ENCODE results near the gene MTRFR.
"Not testable (repeated sequence)": the region's sequence is repeated elsewhere in the genome, so short reads cannot be mapped to it uniquely, and the experiment has no call there.

The MTRFR gene

DNA sequence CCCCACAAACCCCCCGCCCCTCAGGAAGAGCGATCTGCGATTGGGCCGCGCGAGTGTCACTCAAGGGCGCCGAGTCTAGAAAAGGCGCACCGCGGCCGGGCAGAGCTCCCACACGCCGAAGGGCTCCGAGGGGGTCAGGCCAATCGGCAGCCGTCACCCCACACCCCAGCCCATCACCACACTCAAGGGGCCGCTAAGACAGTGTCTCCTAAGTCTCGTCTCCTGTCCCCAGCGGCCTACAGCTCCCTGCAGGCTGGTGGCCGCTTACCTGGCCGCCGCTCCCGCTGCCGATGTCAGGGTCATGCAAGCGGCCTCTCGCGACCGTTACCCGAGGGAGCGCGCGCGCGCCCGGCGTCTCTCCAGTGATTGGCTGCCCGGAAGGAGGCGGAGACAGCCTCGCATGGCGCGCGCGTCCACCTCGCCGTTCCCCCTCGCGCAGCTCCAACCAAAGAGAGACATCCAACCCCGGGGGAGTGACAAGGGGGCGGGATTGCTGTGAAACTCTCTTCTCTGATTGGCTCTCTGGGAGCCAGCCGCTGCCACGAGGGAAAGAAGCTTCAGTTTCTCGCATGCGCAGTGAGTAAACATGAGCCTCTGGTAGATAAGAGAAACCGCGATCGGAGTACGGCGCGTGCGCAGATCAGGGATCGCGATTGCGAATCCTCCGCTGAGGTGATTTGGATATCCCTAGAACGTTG, at the start of gene MTRFR, which contains the start of gene MPHOSPH9:
Gene MTRFR, plus strand, starts transcription at position 630 of the 698 bp plus-strand sequence. CDS start 20,239 bp downstream, outside the sequence.
Gene MPHOSPH9, minus strand, starts transcription at position 335 of the 698 bp plus-strand sequence. CDS start 2,777 bp downstream, outside the sequence.
- peak; percentile 99 to 100 (median 100) for DNase-seq

DNA sequence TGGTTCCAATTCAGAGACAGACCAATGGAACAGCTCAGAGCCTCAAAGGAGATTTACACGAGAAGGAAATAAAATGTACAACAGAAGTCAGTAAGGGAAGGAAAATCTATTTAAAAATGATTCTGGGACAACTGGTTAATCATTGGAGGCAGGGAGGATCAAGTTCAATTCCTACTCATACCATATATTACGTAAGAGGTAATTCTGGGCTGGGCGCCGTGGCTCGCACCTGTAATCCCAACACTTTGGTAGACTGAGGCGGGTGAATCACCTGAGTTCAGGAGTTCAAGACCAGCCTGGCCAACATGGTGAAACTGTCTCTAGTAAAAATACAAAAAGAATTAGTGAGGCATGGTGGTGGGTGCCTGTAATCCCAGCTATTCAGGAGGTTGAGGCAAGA, 45.6 kb upstream of the MTRFR start:
- DNase-seq = no peak

DNA sequence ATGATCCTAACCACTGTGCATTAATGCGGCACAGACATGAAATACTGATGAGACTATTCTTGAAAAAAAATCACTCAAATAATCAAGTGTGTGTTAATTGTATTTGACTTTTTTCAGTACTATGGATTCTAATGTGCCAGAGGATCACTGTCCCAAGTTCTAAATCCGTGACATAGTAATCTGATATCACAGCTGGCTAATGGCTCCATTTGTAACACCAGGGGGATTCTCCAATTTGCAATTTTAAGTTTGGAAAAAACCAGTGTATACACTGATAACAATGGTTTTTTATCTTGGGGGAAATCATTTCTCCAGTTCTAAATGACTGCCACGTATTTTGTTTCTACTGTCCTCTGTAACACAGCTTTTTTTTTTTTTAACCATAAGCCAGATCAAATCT, 33.3 kb upstream of the MTRFR start:
- no peak for DNase-seq

DNA sequence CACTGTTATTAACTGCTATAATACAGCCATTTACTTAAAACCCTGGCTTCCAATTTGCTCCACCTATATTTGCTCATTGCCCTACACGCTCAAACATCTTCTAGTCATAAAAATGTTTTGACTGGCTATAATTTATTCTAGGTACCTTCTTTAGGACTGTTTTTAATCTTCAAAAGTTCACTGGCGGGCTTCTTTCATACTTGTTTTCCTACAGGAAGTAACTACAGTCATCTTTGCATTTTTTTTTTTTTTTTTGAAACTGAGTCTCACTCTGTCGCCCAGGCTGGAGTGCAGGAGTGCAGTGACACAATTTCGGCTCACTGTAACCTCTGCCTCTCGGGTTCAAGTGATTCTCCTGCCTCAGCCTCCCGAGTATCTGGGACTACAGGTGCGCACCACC, 32.8 kb upstream of the MTRFR start:
- no peak for DNase-seq

DNA sequence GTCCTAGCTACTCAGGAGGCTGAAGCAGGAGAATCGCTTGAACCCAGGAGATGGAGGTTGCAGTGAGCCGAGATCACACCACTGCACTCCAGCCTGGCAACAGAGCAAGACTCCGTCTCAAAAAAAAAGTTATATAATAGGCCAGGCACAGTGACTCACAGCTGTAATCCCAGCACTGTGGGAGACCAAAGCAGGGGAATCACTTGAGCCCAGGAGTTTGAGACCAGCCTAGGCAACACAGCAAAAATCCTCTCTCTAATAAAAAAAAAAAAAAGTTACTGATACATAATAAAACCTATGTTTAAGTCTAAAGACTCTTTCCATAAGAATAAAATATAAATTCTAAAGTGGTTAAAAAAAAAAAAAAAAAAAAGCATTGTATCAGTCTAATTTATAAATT, 26.4 kb upstream of the MTRFR start:
- not testable (repeated sequence) for DNase-seq

DNA sequence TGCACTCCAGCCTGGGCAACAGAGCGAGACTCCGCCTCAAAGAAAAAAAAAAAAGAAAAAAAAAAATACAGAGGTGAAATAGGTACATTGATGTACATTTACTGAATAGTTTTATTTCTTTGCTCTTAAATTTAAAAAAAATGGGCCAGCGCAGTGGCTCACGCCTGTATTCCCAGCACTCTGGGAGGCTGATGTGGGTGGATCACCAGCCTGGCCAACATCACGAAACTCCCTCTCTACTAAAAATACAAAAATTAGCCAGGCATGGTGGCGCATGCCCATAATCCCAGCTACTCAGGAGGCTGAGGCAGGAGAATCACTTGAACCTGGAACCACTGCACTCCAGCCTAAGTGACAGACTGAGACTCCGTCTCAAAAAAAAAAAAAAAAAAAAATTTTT, 25.4 kb upstream of the MTRFR start:
- DNase-seq = not testable (repeated sequence)

DNA sequence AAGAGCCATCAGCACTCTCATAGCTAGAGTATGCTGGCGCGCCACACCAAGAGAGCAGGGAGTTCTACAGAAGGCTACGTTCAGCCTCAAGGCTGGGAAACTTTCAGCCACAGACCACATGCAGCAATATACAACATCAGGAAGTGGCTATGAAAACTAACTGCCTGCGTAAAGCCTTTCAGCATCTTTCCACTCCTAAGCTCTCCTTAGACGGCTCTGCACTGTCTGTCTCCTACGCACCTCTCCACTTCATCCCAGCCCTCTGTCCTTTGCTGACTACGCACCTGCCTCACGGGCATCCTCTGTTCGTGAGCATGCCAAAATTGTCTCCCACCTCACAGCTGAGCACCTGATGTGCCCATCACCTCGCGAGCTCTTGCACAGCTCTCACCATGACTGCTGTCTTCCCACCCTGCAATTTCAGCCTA, 10.0 kb upstream of the MTRFR start:
- no peak for DNase-seq

DNA sequence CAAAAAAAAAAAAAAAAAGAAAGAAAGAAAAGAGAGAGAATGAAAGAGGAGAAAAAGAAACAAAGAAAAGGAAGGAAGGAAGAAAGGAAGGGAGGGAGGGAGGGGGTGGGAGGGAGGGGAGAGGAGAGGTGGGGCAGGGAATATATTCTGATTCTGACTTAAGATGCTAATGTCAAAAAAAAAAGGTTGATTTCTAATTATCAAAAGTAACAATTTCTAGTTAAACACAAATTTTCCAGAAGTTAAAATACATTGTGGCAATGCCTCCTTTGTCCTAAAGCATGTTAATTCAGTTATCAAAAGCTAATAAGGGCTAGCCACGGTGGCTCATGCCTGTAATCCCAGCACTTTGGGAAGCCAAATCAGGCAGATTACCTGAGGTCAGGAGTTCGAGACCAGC, 7.8 kb upstream of the MTRFR start:
- no peak for DNase-seq

DNA sequence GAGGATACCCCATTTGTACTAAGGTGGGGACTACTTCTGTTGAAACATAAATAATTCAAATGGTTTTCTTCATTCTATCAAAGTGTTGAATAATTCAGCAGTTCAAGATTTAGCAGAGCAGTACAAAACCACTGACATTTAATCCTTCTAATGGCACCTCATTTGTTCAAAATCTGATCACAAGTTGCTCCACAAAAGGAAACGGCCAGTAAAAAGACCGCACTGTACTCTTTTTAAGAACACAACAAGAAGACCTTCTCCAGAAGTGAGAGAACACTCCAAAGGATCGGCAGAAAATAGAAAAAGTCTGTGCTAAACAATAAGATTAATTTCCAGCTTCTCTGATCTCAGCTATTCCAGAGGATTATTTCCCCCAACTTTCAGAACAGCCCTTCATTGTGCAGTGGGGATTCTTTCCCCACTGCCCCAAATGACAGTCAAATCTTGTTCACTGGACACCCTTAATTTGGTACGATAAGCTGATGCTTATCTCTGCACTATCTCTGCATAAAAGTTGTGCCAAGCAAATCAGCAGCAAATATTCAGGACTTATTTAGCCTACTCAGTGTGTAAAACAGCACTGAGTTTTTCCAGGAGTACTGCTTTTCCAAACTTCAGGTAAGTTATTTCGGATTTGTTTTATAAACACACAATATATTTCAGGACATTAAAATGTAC, 5.5 kb upstream of the MTRFR start:
- no peak for DNase-seq

DNA sequence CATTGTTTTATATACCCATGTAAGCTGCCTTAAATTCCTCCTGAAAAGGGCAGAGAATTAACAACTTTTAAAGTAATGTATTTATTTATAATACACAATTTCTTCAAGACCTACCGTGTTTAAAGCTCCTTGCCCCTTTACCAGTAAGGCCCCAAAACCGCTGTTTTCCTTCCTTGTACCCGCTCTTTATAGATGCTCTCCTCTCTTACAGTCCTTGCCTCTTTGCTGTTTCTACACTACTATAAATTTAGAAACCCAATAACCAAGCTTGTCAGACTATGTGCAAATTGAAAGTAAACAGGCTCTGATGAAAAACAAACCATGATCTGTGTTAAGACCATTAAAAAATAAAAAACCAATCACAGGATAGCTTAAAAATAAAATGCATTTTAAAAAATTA, 4.2 kb upstream of the MTRFR start:
- DNase-seq = no peak

DNA sequence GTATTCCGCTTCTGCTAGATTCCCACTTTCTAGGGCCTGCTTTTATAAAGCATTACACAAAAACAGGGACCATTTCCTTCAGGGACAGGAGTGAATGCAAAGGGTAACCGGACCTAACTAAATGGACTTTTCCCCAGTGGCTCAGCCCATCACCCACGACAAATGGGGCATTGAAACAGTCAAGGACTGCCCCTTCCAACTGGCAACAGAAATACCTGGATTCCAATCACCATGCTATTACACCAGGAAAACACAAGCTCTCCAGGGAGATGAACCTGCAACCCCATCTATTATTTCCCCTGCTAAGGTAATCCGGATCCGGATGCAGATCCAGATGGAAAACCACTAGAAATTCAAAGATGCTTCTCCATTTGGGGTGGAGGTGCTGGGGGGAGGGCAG, 1.3 kb upstream of the MTRFR start:
- DNase-seq = no peak

DNA sequence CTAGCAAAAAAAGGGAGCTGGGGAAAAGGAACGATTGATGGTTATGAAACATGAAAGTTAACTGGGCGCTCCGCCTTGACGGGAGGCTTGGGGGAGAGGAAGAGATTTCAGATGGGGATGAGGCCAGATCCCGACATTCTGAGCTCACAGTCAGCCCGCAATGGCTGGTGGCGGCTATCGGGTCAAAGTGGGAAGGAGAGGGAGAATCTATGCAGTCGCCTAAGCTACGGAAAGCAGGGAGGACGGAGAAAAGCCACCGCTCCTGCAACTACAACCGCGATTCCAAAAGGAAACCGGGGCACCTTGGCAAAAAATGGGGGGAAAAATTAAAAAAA, 797 bp upstream of the MTRFR start:
- no peak for DNase-seq

DNA sequence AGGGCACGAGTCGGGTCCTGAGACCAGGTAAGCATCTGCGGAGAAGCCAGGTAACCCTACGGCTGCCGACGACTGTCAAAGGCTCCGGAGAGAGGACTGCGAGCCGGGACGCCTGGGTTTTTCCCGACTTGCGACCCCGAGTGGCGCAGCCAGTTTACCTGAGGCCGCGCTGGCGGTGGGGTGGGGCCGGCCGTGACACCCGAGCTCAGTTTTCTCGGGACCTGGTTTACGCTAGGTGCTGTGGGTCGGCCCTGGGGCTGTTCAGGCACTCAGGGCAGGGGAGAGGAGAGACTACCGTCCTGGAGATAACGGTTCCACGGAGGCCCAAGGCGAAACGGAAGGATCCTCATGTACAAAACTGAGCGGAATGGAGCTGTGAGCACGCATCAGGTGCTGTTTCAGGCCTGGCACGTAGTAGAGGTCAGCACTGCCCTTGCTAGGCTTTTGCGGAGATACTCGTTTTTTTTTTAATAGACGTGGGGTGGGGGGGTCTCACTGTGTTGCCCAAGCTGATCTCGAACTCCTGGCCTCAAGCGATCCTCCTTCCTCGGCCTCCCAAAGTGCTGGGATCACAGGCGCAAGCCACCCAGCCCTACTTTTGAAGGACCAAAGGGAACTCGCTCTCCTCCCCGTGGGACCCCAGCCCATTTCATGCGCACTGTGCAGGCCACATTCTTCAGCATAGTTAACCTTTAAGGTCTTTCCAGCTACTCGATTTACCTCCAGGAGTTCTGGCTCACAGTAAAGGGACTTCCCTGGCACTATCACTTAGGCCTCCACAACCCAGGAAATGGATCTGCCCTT, 471 bp downstream of the MTRFR start:
- peak; percentile 21 to 28 (median 22) for DNase-seq

DNA sequence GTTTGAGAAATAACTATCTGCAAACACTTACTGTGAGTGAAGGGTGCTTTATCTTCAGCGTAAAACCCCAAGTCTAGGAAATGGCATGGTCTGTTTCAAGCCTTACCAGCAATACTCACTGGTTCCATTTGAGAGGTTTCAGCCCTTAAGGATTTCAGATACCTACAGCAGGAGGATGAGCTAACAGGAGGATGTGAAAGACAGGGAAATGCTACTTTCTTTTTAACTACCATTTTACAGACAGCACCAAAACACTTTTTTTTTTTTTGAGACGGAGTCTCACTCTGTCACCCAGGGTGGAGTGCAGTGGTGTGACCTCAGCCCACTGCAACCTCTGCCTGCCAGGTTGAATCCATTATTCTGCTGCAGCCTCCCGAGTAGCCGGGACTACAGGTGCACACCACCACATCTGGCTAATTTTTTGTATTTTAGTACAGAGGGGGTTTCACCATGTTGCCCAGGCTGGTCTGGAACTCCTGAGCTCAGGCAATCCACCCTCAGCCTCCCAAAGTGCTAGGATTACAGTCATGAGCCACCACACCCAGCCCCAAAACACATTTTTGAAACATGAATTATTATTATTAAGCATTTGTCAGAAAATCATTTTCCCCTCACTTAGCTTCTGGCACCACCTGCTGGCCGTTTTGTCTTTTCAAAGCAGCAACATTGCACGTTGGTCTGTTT, 4.6 kb downstream of the MTRFR start:
- peak; percentile 76 to 84 (median 83) for DNase-seq

DNA sequence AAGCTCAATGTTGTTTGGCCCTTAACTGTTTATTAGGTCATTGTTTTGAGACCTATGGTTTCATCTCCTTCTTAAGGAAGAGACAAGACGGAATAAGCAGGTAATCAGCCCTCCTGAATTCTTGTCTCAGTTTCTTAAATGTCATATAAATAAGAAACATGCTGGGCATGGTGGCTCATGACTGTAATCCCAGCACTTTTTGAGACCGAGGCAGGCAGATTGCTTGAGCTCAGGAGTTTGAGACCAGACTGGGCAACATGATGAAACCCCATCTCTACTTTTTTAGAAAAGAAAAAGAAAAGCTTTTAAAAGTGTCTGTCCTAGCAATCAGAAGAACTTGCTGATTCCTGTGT, 5.1 kb downstream of the MTRFR start:
- DNase-seq = no peak

DNA sequence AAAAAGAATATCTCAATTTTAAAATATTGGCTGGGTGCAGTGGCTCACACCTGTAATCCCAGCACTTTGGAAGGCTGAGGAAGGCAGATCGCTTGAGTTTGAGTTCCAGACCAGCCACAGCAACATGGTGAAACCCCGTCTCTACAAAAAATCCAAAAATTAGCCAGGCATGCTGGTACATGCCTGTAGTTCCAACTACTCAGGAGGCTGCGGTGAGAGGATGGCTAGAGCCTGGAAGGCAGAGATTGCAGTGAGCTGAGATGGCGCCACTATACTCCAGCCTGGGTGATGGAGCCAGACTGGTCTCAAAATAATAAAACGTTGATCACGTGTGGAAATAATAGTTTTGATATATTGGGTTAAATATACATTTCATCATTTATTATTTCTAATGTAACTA, 5.7 kb downstream of the MTRFR start:
- DNase-seq = no peak

DNA sequence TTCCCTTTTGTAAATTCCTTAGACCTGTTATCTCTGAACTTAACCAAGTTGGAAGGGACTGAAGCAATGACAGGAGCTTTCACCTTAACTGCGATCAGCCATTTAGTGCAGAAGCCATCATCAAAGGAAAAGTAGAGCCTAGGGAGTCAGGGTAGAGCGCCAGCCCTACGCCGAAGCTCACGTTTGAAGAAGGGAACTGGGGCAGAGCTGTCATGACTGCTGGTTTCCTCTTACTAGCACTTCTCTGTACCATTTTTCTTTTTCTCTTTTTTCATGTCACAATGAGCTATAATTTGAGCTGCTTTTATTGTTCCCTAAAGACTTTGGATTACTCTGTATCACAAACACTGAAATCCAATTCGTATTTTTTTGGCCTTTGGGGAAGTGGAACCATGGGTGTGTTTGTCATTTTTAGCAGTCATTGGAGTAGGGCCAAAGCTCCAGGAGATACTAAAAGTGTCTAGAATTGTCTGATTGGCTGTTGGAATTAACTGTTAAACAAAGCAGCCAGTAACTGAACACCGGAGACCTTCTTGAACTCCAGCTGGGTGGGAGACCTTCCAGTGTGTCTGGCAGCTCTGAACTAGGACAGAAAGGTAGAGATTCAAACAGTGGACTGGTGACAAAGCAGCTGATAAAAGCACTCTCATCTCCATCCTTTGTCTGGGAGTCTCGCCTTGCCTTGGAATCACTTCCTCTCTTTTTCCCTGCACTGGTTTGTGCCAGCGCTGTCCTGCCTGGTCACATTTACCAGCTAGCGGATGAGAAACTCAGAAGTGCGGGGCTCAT, 9.1 kb downstream of the MTRFR start:
- DNase-seq = peak; percentile 11 to 43 (median 39)

DNA sequence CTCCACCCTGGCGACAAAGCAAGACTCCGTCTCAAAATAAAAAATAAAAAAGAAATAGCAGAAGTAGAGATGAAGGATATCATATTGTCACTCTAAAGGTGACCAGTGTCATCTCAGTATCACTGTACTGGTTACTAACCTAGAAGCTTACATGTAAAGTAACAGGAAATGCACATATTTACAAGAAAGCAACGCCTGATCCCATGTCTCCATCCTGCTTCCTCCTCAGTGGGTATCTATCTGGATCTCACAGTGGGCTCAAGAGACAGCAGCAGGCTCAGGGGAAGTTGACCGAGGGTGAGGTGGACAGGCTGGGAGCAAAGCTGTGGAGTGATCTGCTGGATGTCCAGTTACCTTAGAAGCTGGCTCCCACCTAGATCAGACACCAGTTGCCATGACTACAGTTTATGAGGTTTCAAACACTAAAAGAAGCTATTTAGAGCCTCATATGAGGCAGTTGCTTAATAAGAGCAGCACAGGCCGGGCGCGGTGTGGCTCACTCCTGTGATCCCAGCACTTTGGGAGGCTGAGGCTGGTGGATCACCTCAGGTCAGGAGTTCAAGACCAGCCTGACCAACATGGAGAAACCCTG, 10.5 kb downstream of the MTRFR start:
- DNase-seq = no peak

DNA sequence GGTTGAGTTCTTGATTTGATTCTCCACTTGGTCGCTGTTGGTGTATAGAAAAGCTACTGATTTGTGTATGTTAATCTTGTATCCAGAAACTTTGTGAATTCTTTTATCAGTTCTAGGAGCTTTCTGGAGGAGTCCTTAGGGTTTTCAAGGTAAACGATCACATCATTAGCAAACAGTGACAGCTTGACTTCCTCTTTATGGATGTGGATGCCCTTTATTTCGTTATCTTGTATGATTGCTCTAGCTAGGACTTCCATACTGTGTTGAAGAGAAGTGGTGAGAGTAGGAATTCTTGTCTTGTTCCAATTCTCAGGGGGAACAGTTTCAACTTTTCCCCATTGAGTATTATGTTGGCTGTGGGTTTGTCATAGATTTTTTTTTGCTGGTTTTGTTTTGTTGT, 12.4 kb downstream of the MTRFR start:
- no peak for DNase-seq

DNA sequence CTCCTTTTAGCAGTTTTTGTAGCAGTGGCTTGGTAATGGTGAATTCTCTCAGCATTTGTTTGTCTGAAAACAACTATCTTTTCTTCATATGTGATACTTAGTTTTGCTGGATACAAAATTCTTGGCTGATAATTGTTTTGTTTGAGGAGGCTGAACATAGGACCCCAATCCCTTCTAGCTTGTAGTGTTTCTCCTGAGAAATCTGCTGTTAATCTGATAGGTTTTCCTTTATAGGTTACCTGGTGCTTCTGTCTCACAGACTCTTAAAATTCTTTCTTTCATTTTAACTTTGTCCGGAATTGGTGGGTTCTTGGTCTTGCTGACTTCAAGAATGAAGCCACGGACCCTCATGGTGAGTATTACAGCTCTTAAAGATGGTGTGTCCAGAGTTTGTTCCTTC, 14.9 kb downstream of the MTRFR start:
- DNase-seq = not testable (repeated sequence)

DNA sequence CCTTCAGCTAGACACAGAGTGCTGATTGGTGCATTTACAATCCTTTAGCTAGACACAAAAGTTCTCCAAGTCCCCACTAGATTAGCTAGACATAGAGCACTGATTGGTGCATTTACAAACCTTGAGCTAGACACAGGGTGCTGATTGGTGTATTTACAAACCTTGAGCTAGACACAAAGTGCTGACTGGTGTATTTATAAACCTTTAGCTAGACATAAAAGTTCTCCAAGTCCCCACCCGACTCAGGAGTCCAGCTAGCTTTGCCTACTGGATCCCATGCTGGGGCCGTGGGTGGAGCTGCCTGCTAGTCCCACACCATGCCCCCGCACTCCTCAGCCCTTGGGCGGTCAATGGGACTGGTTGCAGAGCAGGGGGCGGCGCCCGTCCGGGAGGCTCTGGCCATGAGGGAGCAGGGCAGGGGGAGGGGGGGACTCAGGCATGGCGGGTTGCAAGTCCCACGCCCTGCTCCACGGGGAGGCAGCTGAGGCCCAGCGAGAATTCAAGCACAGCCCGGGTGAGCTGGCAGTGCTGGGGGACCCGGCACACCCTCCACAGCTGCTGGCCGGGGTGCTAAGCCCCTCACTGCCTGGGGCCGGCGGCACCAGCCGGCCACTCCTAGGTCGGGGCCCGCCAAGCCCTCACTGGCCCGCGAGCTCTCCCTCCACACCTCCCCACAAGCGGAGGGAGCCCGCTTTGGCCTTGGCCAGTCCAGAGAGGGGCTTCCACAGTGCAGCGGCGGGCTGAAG, 15.9 kb downstream of the MTRFR start:
- not testable (repeated sequence) for DNase-seq
